Measurements from ENCODE around the gene PLA2G1B.

Gene PLA2G1B

DNA sequence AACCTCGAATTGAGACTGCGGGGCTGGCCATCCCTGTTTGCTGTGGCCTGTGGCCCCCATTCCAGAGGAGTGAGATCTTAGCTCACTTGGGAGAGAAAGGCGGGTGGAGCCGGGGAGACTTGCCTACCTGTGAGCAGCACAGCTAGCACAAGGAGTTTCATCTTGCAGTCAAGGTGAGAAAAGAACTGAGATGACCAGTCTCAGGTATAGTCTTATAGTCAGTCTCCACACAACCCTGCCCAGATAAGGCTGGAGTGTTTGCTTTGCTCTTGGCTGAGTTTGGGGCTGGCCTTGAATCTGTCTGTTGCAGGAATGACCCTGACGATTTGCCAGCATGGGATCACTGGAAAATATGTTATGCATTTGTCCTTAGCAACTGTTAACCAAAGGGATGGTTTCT is at the start of gene PLA2G1B:
TSS of gene PLA2G1B (minus strand) at position 187 of the 400 bp plus-strand sequence. CDS start at position 161, 26 bp downstream.
- no peak for DNase-seq (ENCODE audit: low read depth in 2 of 2)

DNA sequence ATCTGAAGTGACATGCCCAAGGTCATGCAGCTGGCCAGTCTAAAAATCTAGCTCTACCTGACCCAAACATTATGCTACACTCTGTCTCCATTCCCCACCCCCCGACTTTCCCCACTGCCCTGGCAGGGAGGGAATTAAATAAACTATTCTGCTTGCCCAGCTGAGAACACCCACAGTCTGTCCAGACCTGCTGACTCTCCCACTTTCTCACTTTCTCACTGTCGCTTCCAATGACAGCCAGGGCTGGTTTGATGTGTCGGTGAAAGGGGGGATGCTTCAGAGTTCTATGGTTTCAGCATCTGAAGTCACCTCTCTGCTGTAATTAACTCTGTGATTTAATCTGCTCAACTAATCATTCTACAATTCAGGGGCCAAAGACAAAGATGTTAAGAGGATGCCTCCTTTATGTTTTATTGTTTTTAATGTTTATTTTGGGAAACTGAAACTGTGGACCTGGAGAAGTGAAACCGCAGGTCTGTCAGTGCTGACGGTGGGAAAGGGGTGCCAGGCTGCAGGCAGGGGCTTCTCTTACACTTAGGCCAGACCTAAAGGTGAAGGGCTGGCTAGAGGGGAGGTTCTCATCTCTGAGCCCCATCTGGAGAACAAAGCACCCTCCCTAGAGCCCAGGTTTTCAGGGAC is 49.5 kb upstream of the PLA2G1B start:
- no peak for DNase-seq (ENCODE audit: low read depth in 2 of 2)

GRCh38 chr12:120376416-120376815 is 48.8 kb upstream of the PLA2G1B start:
- DNase-seq (ENCODE audit: low read depth in 2 of 2) = no peak

DNA sequence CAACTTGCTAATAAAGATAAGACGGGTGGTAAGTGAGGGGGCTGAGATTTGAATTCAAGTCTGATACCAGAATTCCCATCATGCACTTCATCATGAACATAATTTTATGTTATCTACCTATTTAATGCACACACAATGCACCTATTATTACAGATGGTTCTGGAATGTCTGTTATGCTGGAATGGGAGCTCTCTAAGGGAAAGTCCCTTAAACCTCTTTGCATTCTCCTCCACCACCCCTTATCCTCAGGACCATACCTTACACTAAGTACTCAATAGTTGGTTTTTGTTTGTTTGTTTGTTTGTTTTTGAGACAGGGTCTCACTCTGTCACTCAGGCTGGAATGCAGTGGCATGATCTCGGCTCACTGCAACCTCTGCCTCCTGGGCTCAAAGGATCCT is 48.4 kb upstream of the PLA2G1B start:
- no peak for DNase-seq (ENCODE audit: low read depth in 2 of 2)

DNA sequence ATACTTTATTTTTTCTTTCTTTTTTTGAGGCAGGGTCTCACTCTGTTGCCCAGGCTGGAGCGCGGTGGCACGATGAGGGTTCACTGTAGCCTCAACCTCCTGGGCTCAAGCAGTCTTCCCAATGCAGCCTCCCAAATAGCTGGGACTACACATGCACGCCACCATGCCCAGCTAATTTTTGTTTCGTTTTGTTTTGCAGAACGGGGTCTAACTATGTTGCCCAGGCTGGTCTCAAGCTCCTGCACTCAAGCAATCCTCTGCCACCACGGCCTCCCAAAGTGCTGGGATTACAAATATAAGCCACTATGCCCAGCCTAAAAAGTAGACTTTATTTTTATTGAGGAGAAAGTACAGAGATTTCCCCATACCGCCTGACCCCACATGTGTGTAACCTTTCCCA is 46.1 kb upstream of the PLA2G1B start:
- no peak for DNase-seq (ENCODE audit: low read depth in 2 of 2)

- no peak for DNase-seq (ENCODE audit: low read depth in 2 of 2)
Observed at GRCh38 chr12:120370343-120371243, 43.0 kb upstream of the PLA2G1B start.

DNA sequence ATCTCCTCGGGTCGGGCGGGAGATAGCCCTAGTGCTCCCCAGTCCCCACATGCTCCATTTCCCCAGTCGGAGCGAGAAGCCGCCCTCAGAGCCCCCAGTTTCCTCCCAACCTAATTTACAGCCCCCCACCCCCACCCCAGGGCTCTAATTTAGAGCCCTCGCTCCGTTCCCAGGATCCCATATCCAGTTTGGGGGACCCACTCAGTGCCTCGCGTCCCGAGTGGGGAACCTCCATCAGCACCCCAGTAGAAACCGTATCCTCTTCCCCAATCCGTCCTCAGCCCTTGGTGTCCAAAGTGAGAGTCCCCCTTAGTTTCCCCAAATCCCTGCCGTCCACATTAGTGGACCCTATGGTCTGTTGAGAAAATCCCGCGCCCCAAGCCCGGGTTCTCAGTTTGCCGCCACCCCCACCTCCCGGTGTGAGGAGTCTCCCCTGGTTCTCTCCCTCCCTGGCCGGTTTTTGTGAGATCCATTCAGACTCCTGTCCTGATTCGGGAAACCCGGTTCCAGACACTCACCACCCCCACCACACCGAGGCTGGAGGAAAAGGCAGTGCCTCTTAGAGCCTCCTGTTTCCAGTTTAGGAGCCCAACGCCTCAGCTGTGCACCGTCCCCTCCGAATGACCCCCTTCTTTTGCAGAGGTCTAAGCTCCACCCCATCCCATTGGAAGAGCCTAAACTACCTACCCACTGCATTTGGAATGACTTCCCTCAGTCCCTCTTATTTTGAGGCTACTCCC is 42.2 kb upstream of the PLA2G1B start:
- DNase-seq (ENCODE audit: low read depth in 2 of 2) = no peak

GRCh38 chr12:120368789-120369602 is 41.4 kb upstream of the PLA2G1B start, which contains the start of gene MSI1:
Gene MSI1 (minus strand): TSS chr12:120369164. CDS start chr12:120369091, 73 bp downstream.
- no peak for DNase-seq (ENCODE audit: low read depth in 2 of 2)

DNA sequence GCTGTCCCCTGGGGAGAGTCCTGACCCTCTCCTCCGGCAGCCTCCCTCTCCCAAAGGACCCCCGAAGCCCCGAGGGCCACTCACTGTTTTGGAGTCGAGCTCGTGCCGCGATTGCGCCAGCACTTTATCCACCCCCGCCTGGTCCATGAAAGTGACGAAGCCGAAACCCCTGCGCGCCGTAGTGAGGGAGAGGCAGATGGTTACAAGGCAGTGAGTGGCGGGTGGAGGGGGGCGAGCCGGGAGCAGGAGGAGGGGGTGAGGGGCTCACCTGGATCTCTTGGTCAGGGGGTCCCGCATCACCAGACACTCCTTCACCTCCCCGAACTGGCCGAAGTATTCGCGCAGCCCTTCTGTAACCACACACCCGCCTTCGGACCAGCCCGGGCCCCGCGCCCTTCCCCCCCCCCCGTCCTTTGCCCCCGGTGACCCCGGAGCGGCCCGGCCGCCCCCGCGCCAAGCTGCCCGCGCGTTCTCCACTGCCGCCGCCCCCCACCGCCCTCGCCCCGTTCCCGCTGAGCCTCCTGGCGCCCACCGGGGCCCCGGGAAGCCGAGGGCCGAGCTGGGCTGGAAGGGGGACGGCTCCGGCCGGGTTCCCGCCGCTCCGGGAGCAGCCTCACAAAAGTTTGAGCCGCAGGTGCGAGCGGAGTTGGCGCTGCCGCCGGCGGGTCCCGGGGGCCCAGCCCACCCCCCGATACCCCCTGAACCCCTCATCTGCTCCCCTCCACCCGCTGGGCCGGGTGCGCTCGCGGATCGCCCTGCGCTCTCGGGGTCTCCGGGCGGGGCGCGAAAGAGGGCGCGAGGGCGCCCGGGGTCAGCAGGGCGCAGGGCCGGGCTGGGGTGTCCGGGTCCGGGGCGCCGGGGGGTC is 40.6 kb upstream of the PLA2G1B start:
- no peak for DNase-seq (ENCODE audit: low read depth in 2 of 2)

DNA sequence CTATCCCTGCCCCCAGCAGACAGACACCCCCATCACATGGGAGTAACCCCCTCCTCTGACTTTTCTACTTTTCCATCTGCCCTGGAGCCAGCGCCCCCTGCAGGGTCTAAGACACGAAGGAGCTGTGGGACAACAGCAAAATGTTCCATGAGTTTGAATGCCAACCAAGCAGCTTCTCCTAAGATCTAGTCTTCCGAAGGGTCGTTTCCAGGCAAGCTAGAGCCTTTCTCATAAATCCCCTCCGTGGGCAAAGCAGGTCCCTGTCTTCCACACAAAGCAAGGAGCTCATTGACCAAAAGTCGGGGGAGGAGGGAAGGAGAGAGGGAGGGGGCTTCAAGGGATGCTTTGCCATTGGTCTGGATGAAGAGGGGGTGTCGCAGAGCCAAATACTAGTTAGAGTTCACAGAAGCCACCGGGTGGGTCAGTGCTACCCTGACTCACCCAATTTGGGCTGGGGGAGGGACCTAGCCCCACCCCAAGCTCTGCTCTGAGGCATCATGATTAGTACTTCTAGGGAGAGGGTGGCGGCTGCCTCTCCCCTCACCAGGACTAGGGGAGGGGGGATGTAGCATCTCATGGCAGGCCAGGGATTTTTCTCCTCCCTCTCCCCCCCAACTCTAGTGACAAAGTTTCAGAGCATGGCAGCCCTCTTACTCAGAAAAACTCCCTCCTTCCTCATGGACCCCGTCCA is 39.8 kb upstream of the PLA2G1B start:
- DNase-seq (ENCODE audit: low read depth in 2 of 2) = no peak

DNA sequence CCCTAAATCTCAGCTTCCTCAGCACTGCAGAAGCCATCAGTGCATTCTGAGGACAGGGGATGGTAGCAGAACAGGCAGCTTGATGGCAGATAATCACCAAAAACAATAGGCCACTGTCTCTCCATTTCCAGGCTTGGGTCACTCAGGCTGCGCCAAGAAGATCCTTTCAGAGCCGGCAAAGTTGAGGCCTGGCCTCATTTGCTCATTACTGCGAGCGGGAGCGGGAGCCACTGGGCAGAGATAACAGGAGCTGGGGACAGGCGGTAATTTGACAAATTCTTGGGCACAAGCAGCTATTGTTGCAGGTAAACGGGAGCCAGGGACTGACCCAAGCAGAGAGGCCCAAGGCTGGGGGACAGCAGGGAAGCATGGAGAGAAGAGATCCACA is 39.3 kb upstream of the PLA2G1B start:
- no peak for DNase-seq (ENCODE audit: low read depth in 2 of 2)

- no peak for DNase-seq (ENCODE audit: low read depth in 2 of 2)
Observed at GRCh38 chr12:120366341-120366705, 38.7 kb upstream of the PLA2G1B start.

DNA sequence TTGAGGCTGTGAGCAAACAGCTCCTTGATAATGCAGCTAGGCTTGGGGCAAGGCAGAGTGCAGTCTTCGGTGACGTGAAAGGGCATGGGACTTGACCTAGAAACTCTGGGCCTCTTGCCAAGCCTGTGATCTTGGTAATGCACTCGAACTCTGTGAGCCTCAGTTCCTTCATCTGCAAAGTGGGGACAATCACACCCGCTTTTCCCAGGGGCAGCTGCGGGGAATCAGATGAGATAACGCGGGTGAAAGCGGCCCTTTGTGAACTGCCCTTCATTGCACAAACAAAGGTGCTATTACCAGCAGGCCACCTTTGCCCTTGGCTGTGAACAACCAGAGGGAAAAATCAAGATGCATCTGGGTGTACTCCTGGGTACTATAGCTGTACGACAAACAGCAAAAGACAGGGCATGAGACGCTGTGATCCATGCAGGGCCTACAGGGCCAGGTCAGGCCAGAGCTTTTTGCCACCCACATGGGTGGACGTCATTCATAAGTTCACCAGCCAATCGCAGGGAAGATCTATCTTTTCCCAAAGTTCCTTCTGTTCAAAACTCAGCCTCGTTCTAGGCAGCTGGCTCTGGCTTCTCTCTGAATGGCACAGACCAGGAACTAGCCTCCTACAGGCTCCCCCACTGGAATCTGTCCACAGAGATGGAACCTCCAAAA is 38.2 kb upstream of the PLA2G1B start:
- no peak for DNase-seq (ENCODE audit: low read depth in 2 of 2)

- no peak for DNase-seq (ENCODE audit: low read depth in 2 of 2)
Observed at GRCh38 chr12:120364487-120364886, 36.9 kb upstream of the PLA2G1B start.

GRCh38 chr12:120363274-120363855 is 35.8 kb upstream of the PLA2G1B start:
- DNase-seq (ENCODE audit: low read depth in 2 of 2) = no peak

- DNase-seq (ENCODE audit: low read depth in 2 of 2) = no peak
Observed at GRCh38 chr12:120362516-120363273, 35.1 kb upstream of the PLA2G1B start.

DNA sequence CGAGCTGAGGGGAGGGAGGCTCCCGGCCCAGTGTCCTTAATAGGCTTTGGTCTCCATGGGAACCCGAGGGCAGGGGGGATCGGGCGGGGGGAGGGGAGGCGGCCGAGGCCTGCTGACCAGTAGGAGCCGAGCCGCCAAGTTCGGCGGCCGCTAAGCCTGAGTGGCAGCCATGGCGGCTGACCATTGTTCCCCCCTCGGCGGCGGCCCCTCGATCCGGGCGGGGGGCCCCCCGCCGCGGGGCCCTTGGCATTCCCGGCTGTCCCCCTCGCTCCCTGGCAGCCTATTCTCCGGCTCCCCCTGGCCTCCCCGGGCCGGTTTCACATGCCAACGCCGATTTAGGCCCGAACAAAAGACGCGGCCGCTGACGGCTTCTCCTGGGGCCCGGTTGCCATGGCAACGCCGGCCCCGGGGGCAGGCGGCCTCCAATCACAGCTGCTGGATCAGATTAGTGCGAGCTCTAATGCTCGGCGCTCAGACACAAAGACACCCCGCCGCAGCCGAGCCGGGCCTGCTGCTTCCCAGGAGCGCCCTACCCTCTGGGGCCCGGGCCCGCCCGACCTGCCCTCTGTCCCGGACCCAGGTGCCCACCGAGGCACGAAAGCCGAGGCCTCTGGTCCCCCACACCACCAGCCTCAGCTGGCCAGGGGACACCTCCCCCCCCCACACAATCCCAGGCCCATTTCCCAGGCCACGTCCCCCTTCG is 34.1 kb upstream of the PLA2G1B start:
- DNase-seq (ENCODE audit: low read depth in 2 of 2) = no peak

- no peak for DNase-seq (ENCODE audit: low read depth in 2 of 2)
Observed at GRCh38 chr12:120359128-120359527, 31.5 kb upstream of the PLA2G1B start.
